NCI-H774 (cell line): ENCODE measurements around the gene PLPP7.

ENCODE experiments used
- DNase-seq: peaks from one replicate; lab custom pipeline; 2025; lab: John Stamatoyannopoulos, UW

PLPP7 gene

GRCh38 chr9:131281119-131281965, 8.2 kb upstream of the PLPP7 start:
- DNase-seq = no peak

- no peak for DNase-seq
These were observed 7.3 kb upstream of the PLPP7 start for GRCh38 chr9:131282175-131282574.

- DNase-seq = no peak
These were observed 6.7 kb upstream of the PLPP7 start for GRCh38 chr9:131282688-131283422.

GRCh38 chr9:131284856-131285255, 4.7 kb upstream of the PLPP7 start:
- DNase-seq = no peak

- DNase-seq = no peak
These were observed 2.2 kb upstream of the PLPP7 start for GRCh38 chr9:131287359-131287758.

- DNase-seq = no peak
These were observed 1.3 kb upstream of the PLPP7 start for GRCh38 chr9:131288217-131288616.

- no peak for DNase-seq
These were observed 678 bp downstream of the PLPP7 start for GRCh38 chr9:131290036-131290766.

- DNase-seq = no peak
These were observed 1.3 kb downstream of the PLPP7 start for GRCh38 chr9:131290767-131291370.

- DNase-seq = no peak
These were observed 2.3 kb downstream of the PLPP7 start for GRCh38 chr9:131291795-131292315.

- no peak for DNase-seq
These were observed 3.4 kb downstream of the PLPP7 start for GRCh38 chr9:131292937-131293336.

- DNase-seq = no peak
These were observed 6.9 kb downstream of the PLPP7 start for GRCh38 chr9:131296460-131296859.

- no peak for DNase-seq
These were observed 7.5 kb downstream of the PLPP7 start for GRCh38 chr9:131296906-131297500.

GRCh38 chr9:131297903-131298302, 8.4 kb downstream of the PLPP7 start:
- no peak for DNase-seq

GRCh38 chr9:131298341-131298740, 8.8 kb downstream of the PLPP7 start:
- no peak for DNase-seq

GRCh38 chr9:131298816-131299215, 9.3 kb downstream of the PLPP7 start:
- no peak for DNase-seq

- no peak for DNase-seq
These were observed 9.9 kb downstream of the PLPP7 start for GRCh38 chr9:131299346-131299960.

GRCh38 chr9:131299961-131300347, 10.4 kb downstream of the PLPP7 start:
- no peak for DNase-seq

- no peak for DNase-seq
These were observed 10.9 kb downstream of the PLPP7 start for GRCh38 chr9:131300444-131300843.

GRCh38 chr9:131302244-131303075, 12.9 kb downstream of the PLPP7 start:
- no peak for DNase-seq
